Neural crest cell (in vitro differentiated cells): ENCODE data around the gene PNPLA2. TPM values are rescaled to one million over a fixed set of nuclear protein-coding genes. Genes with fewer than 3 reads are reported as not detected.

Source experiments
- DNase-seq: peaks from one replicate; pipeline ENCODE4 v3.0.0; 2021; ENCODE audit warnings: low read depth, mixed read lengths, low spot score
- H3K27ac Mint-ChIP-seq: one replicate; pipeline ENCODE4 v1.8.0; 2021; ENCODE audit warnings: mild to moderate bottlenecking, mixed read lengths; ENCODE audit not compliant: unreplicated experiment
- H3K27me3 Mint-ChIP-seq: 2 replicates; pipeline ENCODE4 v1.8.0; 2021; ENCODE audit warnings: low read depth, mild to moderate bottlenecking, mixed read lengths
- H3K36me3 Mint-ChIP-seq: 2 replicates; pipeline ENCODE4 v1.8.0; 2021; ENCODE audit warnings: low read depth, mild to moderate bottlenecking, mixed read lengths
- H3K4me1 Mint-ChIP-seq: 2 replicates; pipeline ENCODE4 v1.8.0; 2021; ENCODE audit warnings: mixed read lengths
- H3K4me3 Mint-ChIP-seq: one replicate; pipeline ENCODE4 v1.8.0; 2021; ENCODE audit warnings: mild to moderate bottlenecking, mixed read lengths
- H3K9me3 Mint-ChIP-seq: 2 replicates; pipeline ENCODE4 v1.8.0; 2021; ENCODE audit warnings: mixed read lengths
- CTCF ChIP-seq: fragments of 200-600 bp; sonication (generic); conservative IDR thresholded peaks from 2 replicates; pipeline ENCODE4 v1.5.0; 2021; ENCODE audit warnings: antibody characterized with exemption, mild to moderate bottlenecking
- total RNA-seq: library from RNA; stranded (reverse); gene quantifications from 2 replicates; pipeline ENCODE4 v1.2.1, GENCODE V29; 2021

The PNPLA2 gene
- total RNA-seq, 1 donor from 2014 or later: 34.5 TPM

DNA sequence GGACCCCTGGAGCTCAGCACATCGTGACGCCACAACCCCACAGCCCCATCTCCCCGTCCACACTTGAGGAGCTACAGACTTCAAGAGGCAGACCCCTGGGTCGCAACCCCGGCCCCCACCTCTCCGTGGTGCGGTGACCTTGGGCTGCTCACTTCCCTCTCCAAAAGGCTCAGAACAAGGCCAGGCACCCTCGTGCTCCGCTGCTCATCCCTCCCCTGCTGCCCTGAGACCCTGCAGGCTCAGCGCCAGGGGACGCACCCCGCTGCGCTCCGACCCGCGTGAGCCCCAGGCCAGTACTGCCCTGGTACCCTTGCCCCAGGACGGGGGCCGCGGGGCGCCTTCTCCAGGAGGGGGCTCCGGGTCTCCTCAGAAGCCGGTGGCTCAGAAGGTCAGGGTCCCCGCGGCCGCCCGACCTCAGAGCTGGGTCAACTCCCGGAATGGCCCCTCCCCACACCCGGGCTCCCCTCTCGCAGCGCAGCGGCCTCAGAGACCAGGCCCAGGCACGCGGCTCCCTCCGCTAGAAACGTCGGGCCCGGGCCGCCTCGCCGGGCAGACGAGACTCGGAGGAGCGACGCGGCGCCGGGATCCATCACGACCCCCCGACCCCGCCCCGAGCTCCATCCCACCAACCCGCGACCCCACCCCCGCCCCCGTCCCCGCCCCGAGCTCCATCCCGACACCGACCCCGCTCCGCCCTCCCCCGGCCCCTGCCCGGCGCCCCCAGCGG is 42.0 kb upstream of the PNPLA2 start:
- Mint-ChIP-seq H3K27ac (peak overlapping the region; percentile 93), H3K36me3 (no peaks in the 10 kb centered on the region), H3K4me3 (peak overlapping the region; percentile 91), H3K4me1 (peaks cover 26% of the 10 kb centered on the region), H3K9me3 (no peaks in the 10 kb centered on the region), H3K27me3 (no peaks in the 10 kb centered on the region)
- TF ChIP-seq CTCF: no peak
- peak; percentile 40 for DNase-seq

GRCh38 chr11:777288-778255 is 41.1 kb upstream of the PNPLA2 start, which contains the start of gene GATD1:
TSS of gene GATD1 (minus strand) at chr11:777487. CDS start at chr11:777462, 25 bp downstream.
- Mint-ChIP-seq H3K27ac (peak within 1 kb of the TSS; percentile 93), H3K36me3 (no peaks in the 10 kb centered on the region), H3K4me1 (peaks cover 26% of the 10 kb centered on the region), H3K27me3 (no peaks in the 10 kb centered on the region), H3K9me3 (no peaks in the 10 kb centered on the region), H3K4me3 (peak within 1 kb of the TSS; percentile 91)
- TF ChIP-seq CTCF: no peak
- DNase-seq: peak; percentile 94

- Mint-ChIP-seq H3K27me3 (peaks cover 2% of the 10 kb centered on the region), H3K27ac (no peak overlapping the region), H3K4me3 (peak overlapping the region; percentile 68), H3K4me1 (peaks cover 29% of the 10 kb centered on the region), H3K9me3 (no peaks in the 10 kb centered on the region), H3K36me3 (no peaks in the 10 kb centered on the region)
- no peak for TF ChIP-seq CTCF
- DNase-seq: no peak
These were observed 39.4 kb upstream of the PNPLA2 start for GRCh38 chr11:778976-779954.

DNA sequence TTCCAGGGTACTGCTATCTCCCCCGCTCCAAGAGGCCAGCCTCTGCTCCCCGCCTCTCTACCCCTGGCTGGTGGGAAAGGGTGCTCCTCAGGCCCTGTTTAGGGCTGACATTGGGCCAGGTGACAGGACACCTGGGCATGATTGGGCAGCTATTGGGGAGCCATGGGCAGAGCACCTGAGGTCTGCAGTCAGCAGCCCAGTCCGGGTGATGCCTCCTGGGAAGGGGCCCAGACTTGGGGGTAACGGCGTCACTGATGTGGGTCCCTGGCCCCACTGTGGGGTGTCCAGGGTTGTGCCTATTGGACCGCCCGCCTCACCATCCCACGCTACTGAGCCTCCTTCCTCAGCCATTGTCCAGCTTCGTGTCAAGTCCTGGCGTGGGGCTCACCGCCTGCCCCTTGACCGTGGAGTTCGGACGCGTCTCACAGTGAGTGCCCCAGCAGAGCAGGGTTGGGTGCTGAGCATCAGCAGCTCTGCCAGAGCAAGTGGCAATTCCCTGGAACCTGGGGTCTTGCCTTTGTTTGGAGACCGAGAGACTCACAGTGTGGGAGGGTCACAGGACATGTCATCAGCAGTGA is 38.7 kb upstream of the PNPLA2 start:
- no peak for TF ChIP-seq CTCF
- Mint-ChIP-seq H3K9me3 (no peaks in the 10 kb centered on the region), H3K4me3 (peak overlapping the region; percentile 83), H3K36me3 (no peaks in the 10 kb centered on the region), H3K27me3 (peaks cover 2% of the 10 kb centered on the region), H3K27ac (no peak overlapping the region), H3K4me1 (peaks cover 28% of the 10 kb centered on the region)
- no peak for DNase-seq
